ENCODE data around the gene PCDHGB7. TPM values are rescaled to one million over a fixed set of nuclear protein-coding genes. Genes with fewer than 3 reads are reported as not detected.

Gene PCDHGB7
- total RNA-seq, 6 experiments from 2014 or later: 5.8 to 21.7 (median 6.8) TPM

GRCh38 chr5:141419074-141419880 lies 1.8 kb downstream of the PCDHGB7 start:
- peaks cover 2% of the 10 kb centered on the region for H3K27me3 Mint-ChIP-seq (ENCODE audit: insufficient read depth)
- peak overlapping the region; percentile 90; the same call in 1 of the 2 replicates for H3K4me3 Mint-ChIP-seq
- peaks cover 47% of the 10 kb centered on the region for H3K9me3 Mint-ChIP-seq
- peaks cover 35% of the 10 kb centered on the region for H3K4me1 Mint-ChIP-seq (ENCODE audit: low read depth)
- DNase-seq: no peak
- peaks cover 54% of the 10 kb centered on the region for H3K36me3 Mint-ChIP-seq (ENCODE audit: low read depth)
- TF ChIP-seq CTCF (IDR thresholded peaks at IDR 0.05): no peak
- H3K27ac Mint-ChIP-seq: no peak overlapping the region

GRCh38 chr5:141420855-141421488 lies 3.5 kb downstream of the PCDHGB7 start, which contains the start of gene PCDHGA11:
Gene PCDHGA11 (plus strand): TSS chr5:141421051. CDS start chr5:141421228, 177 bp downstream.
- DNase-seq: peak; percentile 23
- peaks cover 47% of the 10 kb centered on the region for H3K9me3 Mint-ChIP-seq
- peak within 1 kb of the TSS; percentile 88 for H3K4me3 Mint-ChIP-seq
- peaks cover 44% of the 10 kb centered on the region for H3K4me1 Mint-ChIP-seq (ENCODE audit: low read depth)
- peaks cover 4% of the 10 kb centered on the region for H3K27me3 Mint-ChIP-seq (ENCODE audit: insufficient read depth)
- TF ChIP-seq CTCF (IDR thresholded peaks at IDR 0.05): peak; percentile 82
- peak within 1 kb of the TSS; percentile 69; the same call in 1 of the 2 replicates for H3K27ac Mint-ChIP-seq
- peaks cover 57% of the 10 kb centered on the region for H3K36me3 Mint-ChIP-seq (ENCODE audit: low read depth)

- peaks cover 48% of the 10 kb centered on the region for H3K9me3 Mint-ChIP-seq
- H3K4me1 Mint-ChIP-seq (ENCODE audit: low read depth): peaks cover 44% of the 10 kb centered on the region
- peaks cover 62% of the 10 kb centered on the region for H3K36me3 Mint-ChIP-seq (ENCODE audit: low read depth)
- TF ChIP-seq CTCF (IDR thresholded peaks at IDR 0.05): no peak
- H3K27me3 Mint-ChIP-seq (ENCODE audit: insufficient read depth): peaks cover 4% of the 10 kb centered on the region
- H3K4me3 Mint-ChIP-seq: peak overlapping the region; percentile 88
- no peak overlapping the region; the same call in 1 of the 2 replicates for H3K27ac Mint-ChIP-seq
- DNase-seq: no peak
These were observed 4.0 kb downstream of the PCDHGB7 start for GRCh38 chr5:141421489-141421855.

- peaks cover 2% of the 10 kb centered on the region; the same call in 1 of the 2 replicates for H3K27me3 Mint-ChIP-seq (ENCODE audit: insufficient read depth)
- no peak overlapping the region for H3K4me3 Mint-ChIP-seq
- peaks cover 42% of the 10 kb centered on the region for H3K4me1 Mint-ChIP-seq (ENCODE audit: low read depth)
- no peak overlapping the region for H3K27ac Mint-ChIP-seq
- TF ChIP-seq CTCF (IDR thresholded peaks at IDR 0.05): no peak
- peaks cover 66% of the 10 kb centered on the region for H3K36me3 Mint-ChIP-seq (ENCODE audit: low read depth)
- peaks cover 55% of the 10 kb centered on the region for H3K9me3 Mint-ChIP-seq
- DNase-seq: no peak
These were observed 5.3 kb downstream of the PCDHGB7 start for GRCh38 chr5:141422742-141423291.

- peaks cover 54% of the 10 kb centered on the region for H3K36me3 Mint-ChIP-seq (ENCODE audit: low read depth)
- TF ChIP-seq CTCF (IDR thresholded peaks at IDR 0.05): no peak
- no peak overlapping the region for H3K4me3 Mint-ChIP-seq
- H3K27me3 Mint-ChIP-seq (ENCODE audit: insufficient read depth): peaks cover 7% of the 10 kb centered on the region
- H3K27ac Mint-ChIP-seq: no peak overlapping the region
- H3K9me3 Mint-ChIP-seq: peaks cover 45% of the 10 kb centered on the region
- H3K4me1 Mint-ChIP-seq (ENCODE audit: low read depth): peaks cover 29% of the 10 kb centered on the region
- no peak for DNase-seq
These were observed 10.4 kb downstream of the PCDHGB7 start for GRCh38 chr5:141427783-141428426.
